ENCODE measurements around the gene GOLGA3.
"Not testable (repeated sequence)": the region's sequence is repeated elsewhere in the genome, so short reads cannot be mapped to it uniquely, and the experiment has no call there.

Gene GOLGA3

GRCh38 chr12:132828706-132829534 is at the start of gene GOLGA3:
TSS of gene GOLGA3 (minus strand) at chr12:132828869. CDS start at chr12:132822128, 6,741 bp downstream.
- peak; percentile 94 for DNase-seq (ENCODE audit: low spot score)

GRCh38 chr12:132874620-132875019 is 46.0 kb upstream of the GOLGA3 start:
- DNase-seq (ENCODE audit: low spot score): not testable (repeated sequence)

- DNase-seq (ENCODE audit: low spot score): no peak
Measured at GRCh38 chr12:132874175-132874574, 45.5 kb upstream of the GOLGA3 start.

- DNase-seq (ENCODE audit: low spot score): no peak
Measured at GRCh38 chr12:132873724-132874123, 45.1 kb upstream of the GOLGA3 start.

- peak; percentile 22 for DNase-seq (ENCODE audit: low spot score)
Measured at GRCh38 chr12:132872975-132873421, 44.3 kb upstream of the GOLGA3 start.

- no peak for DNase-seq (ENCODE audit: low spot score)
Measured at GRCh38 chr12:132872073-132872855, 43.6 kb upstream of the GOLGA3 start.

- no peak for DNase-seq (ENCODE audit: low spot score)
Measured at GRCh38 chr12:132869551-132869950, 40.9 kb upstream of the GOLGA3 start.

- no peak for DNase-seq (ENCODE audit: low spot score)
Measured at GRCh38 chr12:132866251-132866828, 37.7 kb upstream of the GOLGA3 start.

- no peak for DNase-seq (ENCODE audit: low spot score)
Measured at GRCh38 chr12:132861558-132861957, 32.9 kb upstream of the GOLGA3 start.

- no peak for DNase-seq (ENCODE audit: low spot score)
Measured at GRCh38 chr12:132858718-132859266, 30.1 kb upstream of the GOLGA3 start.

- DNase-seq (ENCODE audit: low spot score): not testable (repeated sequence)
Measured at GRCh38 chr12:132857019-132857418, 28.4 kb upstream of the GOLGA3 start.

GRCh38 chr12:132856581-132856980 is 27.9 kb upstream of the GOLGA3 start:
- no peak for DNase-seq (ENCODE audit: low spot score)

- DNase-seq (ENCODE audit: low spot score): not testable (repeated sequence)
Measured at GRCh38 chr12:132855211-132855610, 26.5 kb upstream of the GOLGA3 start.

GRCh38 chr12:132853285-132854092 is 24.8 kb upstream of the GOLGA3 start:
- no peak for DNase-seq (ENCODE audit: low spot score)

- DNase-seq (ENCODE audit: low spot score): no peak
Measured at GRCh38 chr12:132852496-132852895, 23.8 kb upstream of the GOLGA3 start.

- DNase-seq (ENCODE audit: low spot score): no peak
Measured at GRCh38 chr12:132851465-132851864, 22.8 kb upstream of the GOLGA3 start.

GRCh38 chr12:132850291-132850690 is 21.6 kb upstream of the GOLGA3 start:
- DNase-seq (ENCODE audit: low spot score): no peak

- DNase-seq (ENCODE audit: low spot score): no peak
Measured at GRCh38 chr12:132848521-132848920, 19.9 kb upstream of the GOLGA3 start.

- no peak for DNase-seq (ENCODE audit: low spot score)
Measured at GRCh38 chr12:132847363-132848356, 19.0 kb upstream of the GOLGA3 start.

GRCh38 chr12:132844681-132845080 is 16.0 kb upstream of the GOLGA3 start:
- DNase-seq (ENCODE audit: low spot score): not testable (repeated sequence)

Data from activated CD4-positive, alpha-beta T cell treated with anti-CD3 and anti-CD28 coated beads, Interleukin-2, Interleukin-4, amounts not matched to agents 100 ng/mL and 50 ng/mL, durations not matched to agents 16 hours and 8 hours (primary cell).